T-helper 1 cell (primary cell): ENCODE data around the gene DUS4L.

ENCODE experiments used
- DNase-seq, 5 donors: peaks; one replicate each; pipeline ENCODE4 v3.0.0-alpha.2; 2012 to 2020

Gene DUS4L

GRCh38 chr7:107580716-107581383 is 17.1 kb downstream of the DUS4L start:
- no peak for DNase-seq

GRCh38 chr7:107581387-107582013 is 17.7 kb downstream of the DUS4L start:
- no peak for DNase-seq

GRCh38 chr7:107582875-107583274 is 19.1 kb downstream of the DUS4L start:
- no peak for DNase-seq

DNA sequence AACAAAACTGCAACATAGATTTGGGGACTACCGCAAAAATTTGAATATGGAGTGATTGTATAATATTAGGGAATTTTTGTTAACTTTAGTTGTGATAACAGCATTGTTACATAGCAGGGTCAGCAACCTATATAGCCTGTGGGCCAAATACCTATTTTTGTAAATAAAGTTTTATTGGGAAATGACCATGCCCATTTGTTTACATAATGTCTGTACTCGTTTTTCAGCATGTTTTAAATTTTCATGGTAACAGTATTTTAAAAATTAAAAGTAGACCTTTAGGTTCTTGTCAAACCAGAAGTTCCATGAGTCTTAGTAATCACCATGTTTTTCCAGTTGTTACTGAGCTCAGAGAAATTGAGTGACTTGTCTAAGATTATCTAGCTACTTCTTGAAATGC is 20.9 kb downstream of the DUS4L start:
- no peak for DNase-seq

DNA sequence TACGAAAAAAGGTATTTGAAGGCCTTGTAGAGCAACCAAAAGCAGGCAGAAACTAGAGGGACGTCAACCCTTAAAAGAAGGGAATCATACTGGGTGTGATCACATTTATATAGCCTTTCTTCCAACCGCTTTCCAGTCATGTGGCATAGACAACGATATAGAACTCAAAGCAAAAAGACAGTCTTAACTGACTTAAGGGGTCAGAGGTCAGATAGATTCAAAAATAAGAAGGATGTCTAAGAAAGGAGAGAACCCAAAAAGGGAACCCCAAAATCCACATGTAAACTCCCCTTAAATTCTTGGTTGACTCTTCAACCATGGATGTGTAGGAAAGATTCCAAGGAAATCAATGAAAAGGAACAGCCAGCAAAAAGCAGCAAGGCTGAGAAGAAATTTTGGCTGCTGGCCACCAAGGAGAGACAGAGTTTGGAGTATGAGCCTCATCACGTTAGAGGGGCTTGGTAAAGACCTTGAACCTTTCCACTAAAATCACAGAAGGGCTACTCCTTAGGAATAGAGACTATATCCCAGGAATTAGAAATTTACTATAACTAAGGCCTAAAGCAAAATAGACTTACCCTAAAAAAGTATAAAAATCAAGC is 24.9 kb downstream of the DUS4L start:
- no peak for DNase-seq

DNA sequence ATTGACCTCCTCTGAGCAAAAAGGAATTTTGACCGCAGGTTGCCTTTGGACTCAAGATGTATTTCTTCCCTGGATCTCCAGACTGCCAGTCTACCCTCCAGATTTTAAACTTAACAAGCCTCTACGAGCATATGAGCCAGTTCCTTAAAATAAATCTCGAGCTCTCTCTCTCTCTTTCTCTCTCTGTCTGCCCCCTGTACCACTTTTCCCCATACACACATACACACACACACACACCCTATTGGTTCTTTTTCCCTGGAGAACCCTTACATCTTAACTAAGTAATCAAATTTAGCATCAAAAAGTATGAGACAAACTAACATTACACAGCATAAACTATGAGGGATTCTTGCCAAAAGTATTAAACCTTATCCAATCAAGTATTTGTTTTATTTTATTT is 27.6 kb downstream of the DUS4L start:
- DNase-seq = no peak

GRCh38 chr7:107592361-107593024 is 28.7 kb downstream of the DUS4L start:
- DNase-seq = no peak

GRCh38 chr7:107593025-107593410 is 29.2 kb downstream of the DUS4L start:
- DNase-seq = no peak

GRCh38 chr7:107594961-107595737 is 31.4 kb downstream of the DUS4L start:
- no peak for DNase-seq

GRCh38 chr7:107596881-107597581 is 33.3 kb downstream of the DUS4L start:
- DNase-seq = no peak

DNA sequence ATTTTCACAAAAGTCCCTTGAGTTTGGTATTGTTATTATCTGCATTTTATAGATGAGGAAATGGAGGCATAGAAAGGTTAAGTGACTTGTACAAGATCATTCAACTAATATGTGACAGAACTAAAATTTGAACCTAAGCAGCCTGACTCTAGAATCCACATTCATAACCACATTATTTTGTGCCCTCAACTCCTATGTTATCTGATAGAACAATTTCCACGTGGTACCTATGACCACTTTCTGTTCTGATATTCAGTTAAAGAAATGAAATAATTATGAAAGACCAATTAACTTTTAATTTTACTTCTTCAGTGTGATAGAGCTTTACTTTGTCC is 33.8 kb downstream of the DUS4L start:
- no peak for DNase-seq

- no peak for DNase-seq
These were observed 34.2 kb downstream of the DUS4L start for GRCh38 chr7:107597953-107598352.

- no peak for DNase-seq
These were observed 35.5 kb downstream of the DUS4L start for GRCh38 chr7:107599262-107599661.

DNA sequence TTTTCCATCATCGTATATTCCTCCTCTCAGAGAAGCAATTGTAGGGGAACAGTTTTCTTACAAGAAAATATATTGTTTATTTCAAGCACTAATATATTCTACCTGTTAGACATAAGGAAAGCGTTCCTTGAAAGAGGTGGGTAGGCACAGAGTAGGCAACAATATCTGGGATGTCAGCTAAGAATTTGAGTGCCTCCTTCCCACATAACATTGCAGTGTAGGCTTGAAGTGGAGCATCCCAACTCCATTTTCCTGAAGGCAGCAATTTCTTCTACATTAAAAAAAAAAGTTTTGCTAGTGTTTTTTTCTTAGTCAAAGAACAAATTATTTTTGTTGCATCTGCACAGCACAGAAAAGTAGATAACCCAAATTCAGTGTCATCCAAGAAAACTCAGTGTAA is 37.0 kb downstream of the DUS4L start:
- DNase-seq = no peak

GRCh38 chr7:107605218-107605815 is 41.5 kb downstream of the DUS4L start:
- no peak for DNase-seq

GRCh38 chr7:107606303-107606702 is 42.5 kb downstream of the DUS4L start:
- DNase-seq = no peak

GRCh38 chr7:107609811-107610261 is 46.1 kb downstream of the DUS4L start:
- no peak for DNase-seq

DNA sequence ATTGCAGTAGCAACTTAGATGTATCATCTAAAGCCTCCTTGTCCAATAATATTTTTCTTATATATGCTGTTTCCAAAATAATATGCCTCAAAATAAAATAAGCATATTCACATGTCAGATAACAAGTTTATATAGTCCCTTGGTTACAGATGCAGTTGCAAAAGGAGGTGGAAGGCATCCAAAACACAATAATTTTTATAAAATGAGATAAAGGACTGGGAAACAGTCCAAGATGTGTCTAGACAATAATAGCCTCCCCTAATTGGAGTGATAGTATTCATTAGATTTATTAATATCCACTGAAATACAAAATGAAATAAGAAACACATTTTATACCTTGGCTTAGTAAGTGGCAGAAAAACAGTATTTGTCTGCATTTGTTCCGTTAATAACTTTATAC is 46.6 kb downstream of the DUS4L start:
- DNase-seq = no peak

GRCh38 chr7:107613439-107613838 is 49.7 kb downstream of the DUS4L start:
- no peak for DNase-seq

DNA sequence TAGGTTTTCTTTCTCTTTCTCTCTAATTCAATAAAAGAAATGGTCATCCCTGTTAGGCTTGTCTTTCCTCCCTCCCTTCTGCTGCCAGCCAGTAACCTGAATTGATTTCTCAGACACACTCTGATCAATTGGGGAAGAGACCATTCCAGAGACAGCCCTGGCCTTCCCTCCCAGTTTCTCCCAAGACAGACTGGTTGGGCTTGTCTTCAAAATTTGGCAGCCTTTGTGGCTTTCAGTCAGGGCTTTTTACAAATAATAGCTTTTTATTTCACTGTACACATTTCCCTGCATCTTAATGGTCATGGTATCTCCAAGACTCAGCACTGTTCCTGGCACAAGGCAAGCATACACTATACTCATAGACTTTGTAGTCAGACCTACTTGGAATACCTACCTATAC is 50.2 kb downstream of the DUS4L start:
- DNase-seq = no peak

- no peak for DNase-seq
These were observed 50.7 kb downstream of the DUS4L start for GRCh38 chr7:107614425-107614824.
